ENCODE results near the gene GPR162. TPM values are rescaled to one million over a fixed set of nuclear protein-coding genes. Genes with fewer than 3 reads are reported as not detected.

The GPR162 gene, protein sequence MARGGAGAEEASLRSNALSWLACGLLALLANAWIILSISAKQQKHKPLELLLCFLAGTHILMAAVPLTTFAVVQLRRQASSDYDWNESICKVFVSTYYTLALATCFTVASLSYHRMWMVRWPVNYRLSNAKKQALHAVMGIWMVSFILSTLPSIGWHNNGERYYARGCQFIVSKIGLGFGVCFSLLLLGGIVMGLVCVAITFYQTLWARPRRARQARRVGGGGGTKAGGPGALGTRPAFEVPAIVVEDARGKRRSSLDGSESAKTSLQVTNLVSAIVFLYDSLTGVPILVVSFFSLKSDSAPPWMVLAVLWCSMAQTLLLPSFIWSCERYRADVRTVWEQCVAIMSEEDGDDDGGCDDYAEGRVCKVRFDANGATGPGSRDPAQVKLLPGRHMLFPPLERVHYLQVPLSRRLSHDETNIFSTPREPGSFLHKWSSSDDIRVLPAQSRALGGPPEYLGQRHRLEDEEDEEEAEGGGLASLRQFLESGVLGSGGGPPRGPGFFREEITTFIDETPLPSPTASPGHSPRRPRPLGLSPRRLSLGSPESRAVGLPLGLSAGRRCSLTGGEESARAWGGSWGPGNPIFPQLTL
- under 1 TPM in 1 of 2 experiments, not detected in 1; 0.24 TPM for total RNA-seq

DNA sequence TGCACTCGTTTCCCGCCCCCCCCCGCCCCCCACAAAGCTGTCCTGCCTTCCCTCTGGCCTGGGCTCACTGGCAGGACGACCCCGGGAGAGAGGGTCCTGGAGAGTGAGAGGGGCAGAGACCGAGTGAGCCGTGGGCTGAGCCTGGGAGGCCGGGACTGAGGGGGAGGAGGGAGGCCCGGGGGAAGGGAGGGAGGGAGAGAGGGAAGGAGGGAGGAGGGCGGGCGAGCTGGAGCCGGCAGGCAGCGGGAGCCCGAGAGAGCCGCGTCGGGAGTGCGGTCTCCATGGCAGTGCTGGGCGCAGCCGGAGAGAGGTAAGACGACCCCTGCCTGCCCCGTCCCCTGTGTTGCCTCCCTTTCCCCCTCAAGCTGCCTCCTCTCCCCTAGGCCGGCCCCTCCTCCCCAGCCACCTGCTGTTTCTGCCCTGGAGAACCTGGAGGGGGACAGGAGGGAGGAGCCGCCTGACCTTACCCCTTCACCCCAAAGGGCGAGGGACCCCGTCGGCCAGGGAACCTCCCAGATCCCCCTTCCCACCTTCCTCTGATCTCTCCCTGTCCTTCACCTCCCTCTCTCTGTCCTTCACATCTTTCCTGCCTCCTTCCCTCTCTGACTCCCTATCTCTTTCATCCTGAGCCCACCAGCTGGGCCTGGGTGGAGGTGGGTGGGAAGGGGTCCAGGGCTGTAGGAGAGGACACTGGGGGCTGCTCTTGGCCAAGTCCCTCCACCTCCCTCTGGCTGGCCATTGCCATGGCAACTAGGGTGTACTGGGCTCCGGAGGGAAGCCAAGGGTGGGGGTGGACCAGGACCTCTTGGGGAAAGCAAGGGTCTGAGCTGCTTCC lies at the start of gene GPR162:
GPR162 (plus strand) TSS at position 231 of the 835 bp plus-strand sequence. CDS start 2,078 bp downstream, outside the sequence.
- peak; percentile 27 for DNase-seq
- peaks cover 11% of the 10 kb centered on the region for H3K36me3 Mint-ChIP-seq (ENCODE audit: low read depth)
- CTCF ChIA-PET, result interaction anchor here (0.7 to 11.7 kb wide), 9 partner anchors 9 to 204 kb away, joined by 3 to 166 read pairs (median 4); partner anchors contain the start of gene MLF2
- H3K4me3 Mint-ChIP-seq, result peak within 1 kb of the TSS; percentile 32
- intact Hi-C loops (cut with micrococcal nuclease), result no loop called here
- peaks cover 12% of the 10 kb centered on the region for H3K27me3 Mint-ChIP-seq (ENCODE audit: low read depth)
- peaks cover 13% of the 10 kb centered on the region for H3K4me1 Mint-ChIP-seq (ENCODE audit: low read depth)
- H3K27ac Mint-ChIP-seq, result no peak within 1 kb of the TSS
- no peaks in the 10 kb centered on the region for H3K9me3 Mint-ChIP-seq

DNA sequence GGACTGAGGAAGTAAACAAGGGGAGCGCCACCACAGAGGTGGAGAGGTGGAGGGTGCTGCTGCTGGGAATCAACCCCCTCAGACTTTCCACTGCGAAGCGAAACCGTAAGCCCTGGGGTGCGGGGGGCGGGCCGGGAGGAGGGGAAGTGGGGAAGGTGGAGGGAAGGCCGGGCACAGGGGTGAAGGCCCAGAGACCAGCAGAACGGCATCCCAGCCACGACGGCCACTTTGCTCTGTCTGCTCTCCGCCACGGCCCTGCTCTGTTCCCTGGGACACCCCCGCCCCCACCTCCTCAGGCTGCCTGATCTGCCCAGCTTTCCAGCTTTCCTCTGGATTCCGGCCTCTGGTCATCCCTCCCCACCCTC lies 49.3 kb upstream of the GPR162 start, which contains the start of gene LAG3:
LAG3 (plus strand) TSS at position 190 of the 365 bp plus-strand sequence. CDS start 333 bp downstream, outside the sequence.
- peak within 1 kb of the TSS; percentile 83 for H3K4me3 Mint-ChIP-seq
- CTCF ChIA-PET, result interaction anchor here (1.5 to 6.3 kb wide), 3 partner anchors 19 to 53 kb away, joined by 4 to 39 read pairs (median 30); partner anchors contain the start of genes CD4 and MLF2
- intact Hi-C loops (cut with micrococcal nuclease), result loop anchor here (2.0 to 5.0 kb wide), 2 partner anchors 48 to 185 kb away; partner anchors contain the start of gene COPS7A
- H3K9me3 Mint-ChIP-seq, result no peaks in the 10 kb centered on the region
- peak within 1 kb of the TSS; percentile 88 for H3K27ac Mint-ChIP-seq
- H3K27me3 Mint-ChIP-seq (ENCODE audit: low read depth), result peaks cover 14% of the 10 kb centered on the region
- H3K4me1 Mint-ChIP-seq (ENCODE audit: low read depth), result peaks cover 69% of the 10 kb centered on the region
- DNase-seq, result peak; percentile 80
- peaks cover 10% of the 10 kb centered on the region for H3K36me3 Mint-ChIP-seq (ENCODE audit: low read depth)

DNA sequence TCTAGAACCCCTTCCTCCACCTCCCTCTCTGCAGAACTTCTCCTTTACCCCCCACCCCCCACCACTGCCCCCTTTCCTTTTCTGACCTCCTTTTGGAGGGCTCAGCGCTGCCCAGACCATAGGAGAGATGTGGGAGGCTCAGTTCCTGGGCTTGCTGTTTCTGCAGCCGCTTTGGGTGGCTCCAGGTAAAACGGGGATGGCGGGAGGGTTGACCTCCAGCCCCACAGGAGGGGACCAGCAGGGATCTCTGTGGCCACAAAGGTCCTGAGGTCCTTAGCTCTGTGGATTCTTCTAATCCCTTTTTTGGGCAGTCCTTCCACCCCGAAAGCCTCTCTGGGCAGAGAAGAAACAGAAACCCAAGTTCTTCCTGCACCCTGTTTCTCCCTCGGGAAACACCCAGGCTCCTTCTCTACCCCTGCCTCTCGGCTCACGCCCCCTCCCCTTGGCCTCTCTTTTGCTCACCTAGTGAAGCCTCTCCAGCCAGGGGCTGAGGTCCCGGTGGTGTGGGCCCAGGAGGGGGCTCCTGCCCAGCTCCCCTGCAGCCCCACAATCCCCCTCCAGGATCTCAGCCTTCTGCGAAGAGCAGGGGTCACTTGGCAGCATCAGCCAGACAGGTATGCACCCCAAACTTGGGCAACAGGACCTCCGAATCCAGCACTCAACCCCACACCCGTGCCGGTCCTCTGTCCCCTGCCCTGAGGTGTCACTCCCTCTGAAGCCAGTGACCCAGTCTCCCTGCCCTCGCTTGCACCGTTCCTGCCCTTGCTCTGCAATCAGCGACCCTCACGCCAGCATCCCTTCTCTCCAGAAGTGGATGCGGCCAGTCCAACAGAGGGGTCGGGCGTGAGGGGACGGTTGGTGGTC lies 48.7 kb upstream of the GPR162 start:
- H3K27ac Mint-ChIP-seq, result peak overlapping the region; percentile 88
- intact Hi-C loops (cut with micrococcal nuclease), result loop anchor here (2.0 to 5.0 kb wide), 2 partner anchors 48 to 184 kb away; partner anchors contain the start of gene COPS7A
- peaks cover 13% of the 10 kb centered on the region for H3K36me3 Mint-ChIP-seq (ENCODE audit: low read depth)
- CTCF ChIA-PET, result interaction anchor here (1.5 to 6.3 kb wide), 3 partner anchors 18 to 53 kb away, joined by 4 to 39 read pairs (median 24); partner anchors contain the start of genes CD4 and MLF2
- H3K9me3 Mint-ChIP-seq, result no peaks in the 10 kb centered on the region
- peaks cover 10% of the 10 kb centered on the region for H3K27me3 Mint-ChIP-seq (ENCODE audit: low read depth)
- H3K4me3 Mint-ChIP-seq, result peak overlapping the region; percentile 83
- peaks cover 71% of the 10 kb centered on the region for H3K4me1 Mint-ChIP-seq (ENCODE audit: low read depth)
- DNase-seq, result no peak

DNA sequence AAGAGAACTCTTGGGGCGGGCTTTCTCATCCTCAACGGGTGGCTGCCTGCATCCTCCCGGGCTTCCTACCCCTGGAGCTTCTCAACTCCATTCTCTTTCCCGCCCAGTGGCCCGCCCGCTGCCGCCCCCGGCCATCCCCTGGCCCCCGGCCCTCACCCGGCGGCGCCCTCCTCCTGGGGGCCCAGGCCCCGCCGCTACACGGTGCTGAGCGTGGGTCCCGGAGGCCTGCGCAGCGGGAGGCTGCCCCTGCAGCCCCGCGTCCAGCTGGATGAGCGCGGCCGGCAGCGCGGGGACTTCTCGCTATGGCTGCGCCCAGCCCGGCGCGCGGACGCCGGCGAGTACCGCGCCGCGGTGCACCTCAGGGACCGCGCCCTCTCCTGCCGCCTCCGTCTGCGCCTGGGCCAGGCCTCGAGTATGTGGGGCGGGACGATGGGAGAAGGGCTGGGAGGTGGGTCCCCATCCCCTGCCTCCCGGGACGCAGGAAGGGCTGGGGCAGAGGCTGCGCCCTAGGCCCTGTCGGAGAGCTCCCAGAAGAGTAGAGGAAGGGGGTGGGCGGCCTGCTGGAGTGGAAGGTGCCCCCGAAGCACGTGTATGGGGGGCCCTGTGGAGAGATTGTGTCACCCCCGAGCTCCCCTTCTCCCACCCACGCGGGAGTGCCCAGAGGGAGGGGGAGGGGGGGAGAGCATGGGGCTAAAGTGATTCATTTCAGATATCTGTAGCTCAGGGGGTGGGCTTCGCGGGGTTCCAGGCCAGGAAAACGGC lies 47.9 kb upstream of the GPR162 start:
- H3K4me1 Mint-ChIP-seq (ENCODE audit: low read depth), result peaks cover 77% of the 10 kb centered on the region
- intact Hi-C loops (cut with micrococcal nuclease), result loop anchor here (1.0 to 5.0 kb wide), 3 partner anchors 7 to 184 kb away; partner anchors contain the start of genes COPS7A and PTMS
- CTCF ChIA-PET, result interaction anchor here (2.3 to 6.3 kb wide), 2 partner anchors 17 to 20 kb away, joined by 24 to 39 read pairs; partner anchors contain the start of genes CD4 and MLF2
- peaks cover 15% of the 10 kb centered on the region for H3K36me3 Mint-ChIP-seq (ENCODE audit: low read depth)
- DNase-seq, result no peak
- peaks cover 4% of the 10 kb centered on the region for H3K27me3 Mint-ChIP-seq (ENCODE audit: low read depth)
- no peaks in the 10 kb centered on the region for H3K9me3 Mint-ChIP-seq
- H3K27ac Mint-ChIP-seq, result peak overlapping the region; percentile 88
- peak overlapping the region; percentile 83 for H3K4me3 Mint-ChIP-seq

- CTCF ChIA-PET, result interaction anchor here (0.7 to 6.3 kb wide), 3 partner anchors 8 to 21 kb away, joined by 3 to 39 read pairs (median 24); partner anchors contain the start of genes CD4, MLF2 and PTMS
- no peak for DNase-seq
- Mint-ChIP-seq H3K27me3 (ENCODE audit: low read depth) (no peaks in the 10 kb centered on the region), H3K36me3 (ENCODE audit: low read depth) (peaks cover 15% of the 10 kb centered on the region), H3K27ac (peak overlapping the region; percentile 55), H3K4me1 (ENCODE audit: low read depth) (peaks cover 83% of the 10 kb centered on the region), H3K4me3 (peak overlapping the region; percentile 63), H3K9me3 (no peaks in the 10 kb centered on the region)
- intact Hi-C loops (cut with micrococcal nuclease), result loop anchor here (1.0 to 5.0 kb wide), 2 partner anchors 8 to 183 kb away; partner anchors contain the start of gene PTMS
Measured at GRCh38 chr12:6774499-6775062, 47.0 kb upstream of the GPR162 start.

GRCh38 chr12:6775185-6776174 lies 46.1 kb upstream of the GPR162 start:
- Mint-ChIP-seq H3K9me3 (no peaks in the 10 kb centered on the region), H3K27me3 (ENCODE audit: low read depth) (no peaks in the 10 kb centered on the region), H3K27ac (peak overlapping the region; percentile 14), H3K4me1 (ENCODE audit: low read depth) (peaks cover 89% of the 10 kb centered on the region), H3K36me3 (ENCODE audit: low read depth) (peaks cover 15% of the 10 kb centered on the region), H3K4me3 (peak overlapping the region; percentile 63)
- DNase-seq, result no peak
- CTCF ChIA-PET, result interaction anchor here (0.5 to 9.7 kb wide), 8 partner anchors 9 to 59 kb away, joined by 3 to 118 read pairs (median 8); partner anchors contain the start of genes CD4, MLF2 and PTMS
- intact Hi-C loops (cut with micrococcal nuclease), result no loop called here

GRCh38 chr12:6777386-6777785 lies 44.2 kb upstream of the GPR162 start:
- Mint-ChIP-seq H3K4me3 (no peak overlapping the region), H3K27me3 (ENCODE audit: low read depth) (no peaks in the 10 kb centered on the region), H3K36me3 (ENCODE audit: low read depth) (peaks cover 15% of the 10 kb centered on the region), H3K9me3 (no peaks in the 10 kb centered on the region), H3K4me1 (ENCODE audit: low read depth) (peaks cover 86% of the 10 kb centered on the region), H3K27ac (no peak overlapping the region)
- intact Hi-C loops (cut with micrococcal nuclease), result no loop called here
- DNase-seq, result no peak
- CTCF ChIA-PET, result interaction anchor here (0.9 to 9.7 kb wide), 6 partner anchors 10 to 45 kb away, joined by 3 to 118 read pairs (median 6); partner anchors contain the start of genes CD4, MLF2 and PTMS

GRCh38 chr12:6778217-6778573 lies 43.4 kb upstream of the GPR162 start:
- no peak for DNase-seq
- Mint-ChIP-seq H3K9me3 (no peaks in the 10 kb centered on the region), H3K36me3 (ENCODE audit: low read depth) (peaks cover 15% of the 10 kb centered on the region), H3K4me3 (peak overlapping the region; percentile 82), H3K27ac (peak overlapping the region; percentile 63), H3K4me1 (ENCODE audit: low read depth) (peaks cover 86% of the 10 kb centered on the region), H3K27me3 (ENCODE audit: low read depth) (no peaks in the 10 kb centered on the region)
- intact Hi-C loops (cut with micrococcal nuclease), result loop anchor here (2.0 kb wide), 2 partner anchors 89 to 215 kb away; partner anchors contain the start of gene ZNF384
- CTCF ChIA-PET, result interaction anchor here (0.6 to 9.7 kb wide), 16 partner anchors 8 to 163 kb away, joined by 3 to 118 read pairs (median 4); partner anchors contain the start of genes CD4, MLF2 and PTMS
